Ishikawa (cell line): ENCODE results near the gene RPEL1.
A peak's percentile ranks its signal among the peaks of the same experiment; 100 is the strongest.

ENCODE experiments used
- CEBPB ChIP-seq: IDR thresholded peaks from 2 replicates; pipeline ENCODE4 v1.6.1; 2012
- CREB1 ChIP-seq: IDR thresholded peaks from 2 replicates; pipeline ENCODE4 v1.6.1; 2012; ENCODE audit warnings: low read depth
- EGR1 ChIP-seq: IDR thresholded peaks from 2 replicates; pipeline ENCODE4 v1.6.1; 2012
- EP300 ChIP-seq: IDR thresholded peaks from 2 replicates; pipeline ENCODE4 v1.6.1; 2012; ENCODE audit warnings: borderline replicate concordance
- FOXM1 ChIP-seq: IDR thresholded peaks from 2 replicates; pipeline ENCODE4 v1.6.1; 2012; ENCODE audit warnings: low read depth, borderline replicate concordance
- MAX ChIP-seq: IDR thresholded peaks from 2 replicates; pipeline ENCODE4 v1.6.1; 2012
- NFIC ChIP-seq: IDR thresholded peaks from 2 replicates; pipeline ENCODE4 v1.6.1; 2012
- RAD21 ChIP-seq: IDR thresholded peaks from 2 replicates; pipeline ENCODE4 v1.6.1; 2012; ENCODE audit warnings: low read depth
- REST ChIP-seq: IDR thresholded peaks from 2 replicates; pipeline ENCODE4 v1.6.1; 2012; ENCODE audit warnings: low read depth, mild to moderate bottlenecking
- TAF1 ChIP-seq: IDR thresholded peaks from 2 replicates; pipeline ENCODE4 v1.6.1; 2012; ENCODE audit warnings: low read depth, mild to moderate bottlenecking
- TCF12 ChIP-seq: IDR thresholded peaks from 2 replicates; pipeline ENCODE4 v1.6.1; 2012; ENCODE audit warnings: low read depth
- TEAD4 ChIP-seq: IDR thresholded peaks from 2 replicates; pipeline ENCODE4 v1.6.1; 2012
- USF1 ChIP-seq: IDR thresholded peaks from 2 replicates; pipeline ENCODE4 v1.6.1; 2012
- YY1 ChIP-seq: IDR thresholded peaks from 2 replicates; pipeline ENCODE4 v1.6.1; 2012; ENCODE audit warnings: low read depth
- ZBTB7A ChIP-seq: IDR thresholded peaks from 2 replicates; pipeline ENCODE4 v1.6.1; 2012; ENCODE audit warnings: low read depth

RPEL1 gene

GRCh38 chr10:103257812-103258211 is 12.1 kb downstream of the RPEL1 start:
- TF ChIP-seq EGR1 (no peak), RAD21 (no peak), EP300 (no peak), CREB1 (no peak), REST (no peak), FOXM1 (no peak), USF1 (no peak), YY1 (no peak), TAF1 (no peak), NFIC (no peak), TCF12 (no peak), MAX (no peak), ZBTB7A (no peak)

- TF ChIP-seq YY1 (no peak), NFIC (no peak), CEBPB (no peak), TAF1 (no peak), RAD21 (no peak), MAX (no peak), EP300 (no peak), TCF12 (no peak), REST (no peak), ZBTB7A (no peak), FOXM1 (no peak), TEAD4 (no peak), USF1 (no peak), CREB1 (no peak), EGR1 (no peak)
Observed at GRCh38 chr10:103259989-103260388, 14.3 kb downstream of the RPEL1 start.

GRCh38 chr10:103262229-103262628 is 16.5 kb downstream of the RPEL1 start:
- TF ChIP-seq USF1 (peak; percentile 59), TCF12 (no peak)

- peak; percentile 99 for TF ChIP-seq REST
- no peak for TF ChIP-seq EGR1
- TF ChIP-seq ZBTB7A, result no peak
- TF ChIP-seq MAX, result 0 out of 2 replicates have a peak, but pooled peaks have one; percentile 44
- TF ChIP-seq CREB1, result no peak
- TF ChIP-seq NFIC, result no peak
- 0 out of 2 replicates have a peak, but pooled peaks have one; percentile 4 for TF ChIP-seq TEAD4
- TF ChIP-seq USF1, result no peak
Observed at GRCh38 chr10:103265717-103266329, 20.1 kb downstream of the RPEL1 start.
